ENCODE results near the gene CEP72.

Gene CEP72

GRCh38 chr5:659496-660263, 47.5 kb downstream of the CEP72 start:
- peaks cover 28% of the 10 kb centered on the region for H3K9me3 Mint-ChIP-seq
- H3K4me1 Mint-ChIP-seq, result peaks cover 8% of the 10 kb centered on the region
- no peak overlapping the region for H3K27ac Mint-ChIP-seq
- no peaks in the 10 kb centered on the region for H3K27me3 Mint-ChIP-seq (ENCODE audit: low read depth, poor library complexity)
- peaks cover 80% of the 10 kb centered on the region for H3K36me3 Mint-ChIP-seq (ENCODE audit: low read depth)
- no peak for TF ChIP-seq CTCF (IDR thresholded peaks at IDR 0.05)
- no peak overlapping the region for H3K4me3 Mint-ChIP-seq
- no peak for DNase-seq

GRCh38 chr5:660491-661030, 48.4 kb downstream of the CEP72 start:
- no peak for DNase-seq
- H3K27ac Mint-ChIP-seq, result no peak overlapping the region

GRCh38 chr5:661891-662750, 50.0 kb downstream of the CEP72 start:
- no peak for TF ChIP-seq CTCF (IDR thresholded peaks at IDR 0.05)
- Mint-ChIP-seq H3K27me3 (ENCODE audit: low read depth, poor library complexity) (no peaks in the 10 kb centered on the region), H3K36me3 (ENCODE audit: low read depth) (peaks cover 62% of the 10 kb centered on the region), H3K4me1 (peaks cover 10% of the 10 kb centered on the region), H3K27ac (no peak overlapping the region), H3K4me3 (no peak overlapping the region), H3K9me3 (peaks cover 28% of the 10 kb centered on the region)
- DNase-seq, result no peak

More at GRCh38 chr5:660491-661030, 48.4 kb downstream of the CEP72 start:
- no peak for TF ChIP-seq CTCF (IDR thresholded peaks at IDR 0.05)
- Mint-ChIP-seq H3K4me1 (peaks cover 10% of the 10 kb centered on the region), H3K9me3 (peaks cover 28% of the 10 kb centered on the region), H3K36me3 (ENCODE audit: low read depth) (peaks cover 71% of the 10 kb centered on the region), H3K27me3 (ENCODE audit: low read depth, poor library complexity) (no peaks in the 10 kb centered on the region), H3K4me3 (no peak overlapping the region)

- Mint-ChIP-seq H3K27ac (no peak overlapping the region), H3K36me3 (ENCODE audit: low read depth) (peaks cover 61% of the 10 kb centered on the region)
Measured at GRCh38 chr5:662751-663435, 50.8 kb downstream of the CEP72 start.

More at GRCh38 chr5:662751-663435, 50.8 kb downstream of the CEP72 start:
- no peak for TF ChIP-seq CTCF (IDR thresholded peaks at IDR 0.05)
- no peak for DNase-seq
- no peaks in the 10 kb centered on the region for H3K27me3 Mint-ChIP-seq (ENCODE audit: low read depth, poor library complexity)
- H3K9me3 Mint-ChIP-seq, result peaks cover 22% of the 10 kb centered on the region
- peaks cover 16% of the 10 kb centered on the region for H3K4me1 Mint-ChIP-seq
- no peak overlapping the region for H3K4me3 Mint-ChIP-seq
